ENCODE measurements around the gene NR4A1.

Gene NR4A1

GRCh38 chr12:52022841-52023181, 28.4 kb upstream of the NR4A1 start:
- Histone ChIP-seq H3K27ac (ENCODE audit: low read length) (no peak overlapping the region), H3K27me3 (ENCODE audit: control insufficient read depth, insufficient read depth, low read length) (peaks cover 33% of the 10 kb centered on the region), H3K4me1 (ENCODE audit: control insufficient read depth, low read depth, low read length) (peaks cover 9% of the 10 kb centered on the region), H3K4me3 (ENCODE audit: low read length) (peak overlapping the region; percentile 57), H3K9me3 (ENCODE audit: control insufficient read depth, low read depth, low read length) (no peaks in the 10 kb centered on the region), H3K9ac (ENCODE audit: low read length) (no peak overlapping the region), H3K36me3 (ENCODE audit: control insufficient read depth, low read depth, low read length) (no peaks in the 10 kb centered on the region)

GRCh38 chr12:52023182-52023975, 27.9 kb upstream of the NR4A1 start:
- Histone ChIP-seq H3K36me3 (ENCODE audit: control insufficient read depth, low read depth, low read length) (no peaks in the 10 kb centered on the region), H3K4me3 (ENCODE audit: low read length) (peak overlapping the region; percentile 57), H3K27me3 (ENCODE audit: control insufficient read depth, insufficient read depth, low read length) (peaks cover 33% of the 10 kb centered on the region), H3K27ac (ENCODE audit: low read length) (no peak overlapping the region), H3K9ac (ENCODE audit: low read length) (no peak overlapping the region), H3K4me1 (ENCODE audit: control insufficient read depth, low read depth, low read length) (peaks cover 9% of the 10 kb centered on the region), H3K9me3 (ENCODE audit: control insufficient read depth, low read depth, low read length) (no peaks in the 10 kb centered on the region)

- no peak overlapping the region for H3K27ac ChIP-seq (ENCODE audit: low read length)
- peaks cover 33% of the 10 kb centered on the region for H3K27me3 ChIP-seq (ENCODE audit: control insufficient read depth, insufficient read depth, low read length)
- no peaks in the 10 kb centered on the region for H3K9me3 ChIP-seq (ENCODE audit: control insufficient read depth, low read depth, low read length)
- peak overlapping the region; percentile 45 for H3K4me3 ChIP-seq (ENCODE audit: low read length)
- H3K9ac ChIP-seq (ENCODE audit: low read length), result no peak overlapping the region
- no peaks in the 10 kb centered on the region for H3K36me3 ChIP-seq (ENCODE audit: control insufficient read depth, low read depth, low read length)
- peaks cover 9% of the 10 kb centered on the region for H3K4me1 ChIP-seq (ENCODE audit: control insufficient read depth, low read depth, low read length)
Measured at GRCh38 chr12:52023976-52024688, 27.1 kb upstream of the NR4A1 start.

GRCh38 chr12:52024845-52025230, 26.4 kb upstream of the NR4A1 start:
- Histone ChIP-seq H3K27me3 (ENCODE audit: control insufficient read depth, insufficient read depth, low read length) (peaks cover 33% of the 10 kb centered on the region), H3K9me3 (ENCODE audit: control insufficient read depth, low read depth, low read length) (no peaks in the 10 kb centered on the region), H3K4me3 (ENCODE audit: low read length) (no peak overlapping the region), H3K9ac (ENCODE audit: low read length) (no peak overlapping the region), H3K36me3 (ENCODE audit: control insufficient read depth, low read depth, low read length) (no peaks in the 10 kb centered on the region), H3K4me1 (ENCODE audit: control insufficient read depth, low read depth, low read length) (peaks cover 15% of the 10 kb centered on the region), H3K27ac (ENCODE audit: low read length) (no peak overlapping the region)

- Histone ChIP-seq H3K9me3 (ENCODE audit: control insufficient read depth, low read depth, low read length) (no peaks in the 10 kb centered on the region), H3K36me3 (ENCODE audit: control insufficient read depth, low read depth, low read length) (no peaks in the 10 kb centered on the region), H3K9ac (ENCODE audit: low read length) (no peak overlapping the region), H3K27me3 (ENCODE audit: control insufficient read depth, insufficient read depth, low read length) (peaks cover 33% of the 10 kb centered on the region), H3K4me3 (ENCODE audit: low read length) (no peak overlapping the region), H3K27ac (ENCODE audit: low read length) (no peak overlapping the region), H3K4me1 (ENCODE audit: control insufficient read depth, low read depth, low read length) (peaks cover 15% of the 10 kb centered on the region)
Measured at GRCh38 chr12:52026263-52026662, 25.0 kb upstream of the NR4A1 start.

- Histone ChIP-seq H3K36me3 (ENCODE audit: control insufficient read depth, low read depth, low read length) (no peaks in the 10 kb centered on the region), H3K27ac (ENCODE audit: low read length) (no peak overlapping the region), H3K4me1 (ENCODE audit: control insufficient read depth, low read depth, low read length) (peaks cover 16% of the 10 kb centered on the region), H3K9me3 (ENCODE audit: control insufficient read depth, low read depth, low read length) (no peaks in the 10 kb centered on the region), H3K4me3 (ENCODE audit: low read length) (no peak overlapping the region), H3K27me3 (ENCODE audit: control insufficient read depth, insufficient read depth, low read length) (peaks cover 23% of the 10 kb centered on the region), H3K9ac (ENCODE audit: low read length) (no peak overlapping the region)
Measured at GRCh38 chr12:52027085-52027843, 24.0 kb upstream of the NR4A1 start.

GRCh38 chr12:52029685-52030084, 21.6 kb upstream of the NR4A1 start:
- Histone ChIP-seq H3K36me3 (ENCODE audit: control insufficient read depth, low read depth, low read length) (no peaks in the 10 kb centered on the region), H3K4me3 (ENCODE audit: low read length) (no peak overlapping the region), H3K4me1 (ENCODE audit: control insufficient read depth, low read depth, low read length) (peaks cover 28% of the 10 kb centered on the region), H3K9me3 (ENCODE audit: control insufficient read depth, low read depth, low read length) (no peaks in the 10 kb centered on the region), H3K27me3 (ENCODE audit: control insufficient read depth, insufficient read depth, low read length) (peaks cover 18% of the 10 kb centered on the region), H3K9ac (ENCODE audit: low read length) (peak overlapping the region; percentile 57), H3K27ac (ENCODE audit: low read length) (no peak overlapping the region)

- Histone ChIP-seq H3K27ac (ENCODE audit: low read length) (peak overlapping the region; percentile 42), H3K27me3 (ENCODE audit: control insufficient read depth, insufficient read depth, low read length) (peaks cover 35% of the 10 kb centered on the region), H3K4me1 (ENCODE audit: control insufficient read depth, low read depth, low read length) (peaks cover 23% of the 10 kb centered on the region), H3K9ac (ENCODE audit: low read length) (no peak overlapping the region), H3K36me3 (ENCODE audit: control insufficient read depth, low read depth, low read length) (no peaks in the 10 kb centered on the region), H3K9me3 (ENCODE audit: control insufficient read depth, low read depth, low read length) (no peaks in the 10 kb centered on the region), H3K4me3 (ENCODE audit: low read length) (peak overlapping the region; percentile 41)
Measured at GRCh38 chr12:52032446-52032803, 18.8 kb upstream of the NR4A1 start.

- Histone ChIP-seq H3K9me3 (ENCODE audit: control insufficient read depth, low read depth, low read length) (no peaks in the 10 kb centered on the region), H3K9ac (ENCODE audit: low read length) (peak overlapping the region; percentile 77), H3K4me3 (ENCODE audit: low read length) (peak overlapping the region; percentile 55), H3K4me1 (ENCODE audit: control insufficient read depth, low read depth, low read length) (peaks cover 23% of the 10 kb centered on the region), H3K27me3 (ENCODE audit: control insufficient read depth, insufficient read depth, low read length) (peaks cover 35% of the 10 kb centered on the region), H3K27ac (ENCODE audit: low read length) (peak overlapping the region; percentile 65), H3K36me3 (ENCODE audit: control insufficient read depth, low read depth, low read length) (no peaks in the 10 kb centered on the region)
Measured at GRCh38 chr12:52032804-52033445, 18.3 kb upstream of the NR4A1 start.

- Histone ChIP-seq H3K36me3 (ENCODE audit: control insufficient read depth, low read depth, low read length) (no peaks in the 10 kb centered on the region), H3K4me1 (ENCODE audit: control insufficient read depth, low read depth, low read length) (peaks cover 23% of the 10 kb centered on the region), H3K27ac (ENCODE audit: low read length) (peak overlapping the region; percentile 65), H3K9ac (ENCODE audit: low read length) (peak overlapping the region; percentile 77), H3K4me3 (ENCODE audit: low read length) (peak overlapping the region; percentile 55), H3K9me3 (ENCODE audit: control insufficient read depth, low read depth, low read length) (no peaks in the 10 kb centered on the region), H3K27me3 (ENCODE audit: control insufficient read depth, insufficient read depth, low read length) (peaks cover 35% of the 10 kb centered on the region)
Measured at GRCh38 chr12:52033446-52034140, 17.6 kb upstream of the NR4A1 start.

GRCh38 chr12:52035190-52035589, 16.1 kb upstream of the NR4A1 start:
- H3K9me3 ChIP-seq (ENCODE audit: control insufficient read depth, low read depth, low read length), result no peaks in the 10 kb centered on the region
- no peak overlapping the region for H3K4me3 ChIP-seq (ENCODE audit: low read length)
- H3K27ac ChIP-seq (ENCODE audit: low read length), result no peak overlapping the region
- H3K36me3 ChIP-seq (ENCODE audit: control insufficient read depth, low read depth, low read length), result no peaks in the 10 kb centered on the region
- no peak overlapping the region for H3K9ac ChIP-seq (ENCODE audit: low read length)
- H3K27me3 ChIP-seq (ENCODE audit: control insufficient read depth, insufficient read depth, low read length), result peaks cover 35% of the 10 kb centered on the region
- H3K4me1 ChIP-seq (ENCODE audit: control insufficient read depth, low read depth, low read length), result peaks cover 13% of the 10 kb centered on the region

Data from iPS-18a (cell line).